Glutamatergic neuron (in vitro differentiated cells): ENCODE measurements around the gene STARD13. TPM values are rescaled to one million over a fixed set of nuclear protein-coding genes. Genes with fewer than 3 reads are reported as not detected.
A peak's percentile ranks its signal among the peaks of the same experiment; 100 is the strongest.
"Not testable (repeated sequence)": the region's sequence is repeated elsewhere in the genome, so short reads cannot be mapped to it uniquely, and the experiment has no call there.

ENCODE experiments used
- DNase-seq: peaks from one replicate; pipeline ENCODE4 v3.0.0; 2022
- H3K27ac Mint-ChIP-seq: one replicate; pipeline ENCODE4 v1.8.0; 2020; ENCODE audit warnings: mild to moderate bottlenecking, mixed read lengths, inconsistent platforms; ENCODE audit not compliant: unreplicated experiment
- H3K27me3 Mint-ChIP-seq: one replicate; pipeline ENCODE4 v1.8.0; 2020; ENCODE audit warnings: mild to moderate bottlenecking, moderate library complexity, mixed read lengths, inconsistent platforms; ENCODE audit not compliant: unreplicated experiment
- H3K36me3 Mint-ChIP-seq: one replicate; pipeline ENCODE4 v1.8.0; 2020; ENCODE audit warnings: mild to moderate bottlenecking, mixed read lengths, inconsistent platforms; ENCODE audit not compliant: unreplicated experiment
- H3K4me1 Mint-ChIP-seq: one replicate; pipeline ENCODE4 v1.8.0; 2020; ENCODE audit warnings: mild to moderate bottlenecking, low read depth, mixed read lengths, inconsistent platforms; ENCODE audit not compliant: unreplicated experiment
- H3K4me3 Mint-ChIP-seq: one replicate; pipeline ENCODE4 v1.8.0; 2020; ENCODE audit warnings: mild to moderate bottlenecking, mixed read lengths, inconsistent platforms; ENCODE audit not compliant: unreplicated experiment
- H3K9me3 Mint-ChIP-seq: one replicate; pipeline ENCODE4 v1.8.0; 2020; ENCODE audit warnings: mild to moderate bottlenecking, moderate library complexity, mixed read lengths, inconsistent platforms; ENCODE audit not compliant: unreplicated experiment
- total RNA-seq: library from RNA; stranded (reverse); fragmentation: NEBNext Ultra II Directional; extraction: Animal tissue kit (Norgen Biotek cat#: 25700); gene quantifications from one replicate; pipeline ENCODE4 v1.2.1, GENCODE V29; 2021; ENCODE audit not compliant: unreplicated experiment
- TF ChIP-seq, protein P1 (sequence below): fragments of 200-600 bp; sonication (generic); IDR thresholded peaks from one replicate; pipeline ENCODE4 v1.5.0; 2021; ENCODE audit not compliant: partially characterized antibody, unreplicated experiment

The STARD13 gene
- total RNA-seq, 1 donor from 2014 or later, result 36.4 TPM

DNA sequence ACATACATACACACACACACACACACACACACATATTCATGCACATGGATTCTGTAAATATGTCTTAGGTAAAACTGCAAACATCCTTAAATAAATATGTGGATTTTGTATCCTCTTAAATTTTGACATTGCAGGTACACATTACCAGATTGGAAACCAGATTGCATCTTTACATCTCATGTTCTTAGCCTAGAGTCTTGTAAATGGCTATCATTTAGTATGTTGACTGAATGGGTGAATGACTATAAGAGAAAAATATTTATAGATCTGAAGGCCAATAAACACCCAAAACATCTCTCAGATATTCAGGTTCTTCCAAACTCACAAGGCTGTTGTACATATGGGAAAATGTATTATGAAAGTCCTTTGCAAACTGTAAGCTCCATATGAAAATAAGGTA, 104.3 kb downstream of the STARD13 start:
- TF ChIP-seq, protein P1, sequence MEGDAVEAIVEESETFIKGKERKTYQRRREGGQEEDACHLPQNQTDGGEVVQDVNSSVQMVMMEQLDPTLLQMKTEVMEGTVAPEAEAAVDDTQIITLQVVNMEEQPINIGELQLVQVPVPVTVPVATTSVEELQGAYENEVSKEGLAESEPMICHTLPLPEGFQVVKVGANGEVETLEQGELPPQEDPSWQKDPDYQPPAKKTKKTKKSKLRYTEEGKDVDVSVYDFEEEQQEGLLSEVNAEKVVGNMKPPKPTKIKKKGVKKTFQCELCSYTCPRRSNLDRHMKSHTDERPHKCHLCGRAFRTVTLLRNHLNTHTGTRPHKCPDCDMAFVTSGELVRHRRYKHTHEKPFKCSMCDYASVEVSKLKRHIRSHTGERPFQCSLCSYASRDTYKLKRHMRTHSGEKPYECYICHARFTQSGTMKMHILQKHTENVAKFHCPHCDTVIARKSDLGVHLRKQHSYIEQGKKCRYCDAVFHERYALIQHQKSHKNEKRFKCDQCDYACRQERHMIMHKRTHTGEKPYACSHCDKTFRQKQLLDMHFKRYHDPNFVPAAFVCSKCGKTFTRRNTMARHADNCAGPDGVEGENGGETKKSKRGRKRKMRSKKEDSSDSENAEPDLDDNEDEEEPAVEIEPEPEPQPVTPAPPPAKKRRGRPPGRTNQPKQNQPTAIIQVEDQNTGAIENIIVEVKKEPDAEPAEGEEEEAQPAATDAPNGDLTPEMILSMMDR, result no peak
- peaks cover 2% of the 10 kb centered on the region for H3K9me3 Mint-ChIP-seq
- no peak overlapping the region for H3K4me3 Mint-ChIP-seq
- H3K27ac Mint-ChIP-seq, result no peak overlapping the region
- no peak for DNase-seq
- H3K27me3 Mint-ChIP-seq, result no peaks in the 10 kb centered on the region
- H3K36me3 Mint-ChIP-seq, result no peaks in the 10 kb centered on the region
- H3K4me1 Mint-ChIP-seq, result peaks cover 44% of the 10 kb centered on the region

DNA sequence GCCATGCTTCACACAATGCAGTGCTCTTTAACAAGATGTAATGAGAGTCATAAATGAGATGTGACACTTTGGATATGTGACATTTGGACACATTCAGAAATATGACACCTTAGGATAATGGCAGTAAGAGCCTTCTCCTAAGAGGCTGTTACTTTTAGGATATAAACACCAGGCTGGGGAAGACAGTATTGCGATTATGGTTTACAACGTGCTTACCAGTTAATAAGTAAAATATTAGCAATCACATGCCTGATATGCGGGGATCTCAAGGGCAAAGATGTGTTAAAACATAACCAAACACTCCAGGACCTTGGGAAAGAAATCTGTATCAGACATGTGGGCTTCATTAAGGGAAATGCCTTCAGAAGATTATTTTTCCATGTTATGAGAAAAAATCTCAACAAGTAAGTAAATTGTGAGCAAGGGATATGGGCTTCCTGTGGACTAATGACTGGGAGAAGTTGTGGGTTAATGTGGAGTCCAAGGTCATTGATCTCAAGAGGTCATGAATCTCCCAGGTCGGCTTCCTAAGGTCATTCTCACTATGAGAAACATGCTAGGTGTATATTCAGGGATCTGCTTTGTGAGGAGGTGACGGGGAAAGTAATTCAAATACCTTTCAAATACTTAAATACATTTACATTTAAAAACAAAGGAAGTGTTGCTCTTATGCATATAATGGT, 105.3 kb downstream of the STARD13 start:
- no peak for DNase-seq
- Mint-ChIP-seq H3K4me1 (peaks cover 44% of the 10 kb centered on the region), H3K27ac (peak overlapping the region; percentile 46)

DNA sequence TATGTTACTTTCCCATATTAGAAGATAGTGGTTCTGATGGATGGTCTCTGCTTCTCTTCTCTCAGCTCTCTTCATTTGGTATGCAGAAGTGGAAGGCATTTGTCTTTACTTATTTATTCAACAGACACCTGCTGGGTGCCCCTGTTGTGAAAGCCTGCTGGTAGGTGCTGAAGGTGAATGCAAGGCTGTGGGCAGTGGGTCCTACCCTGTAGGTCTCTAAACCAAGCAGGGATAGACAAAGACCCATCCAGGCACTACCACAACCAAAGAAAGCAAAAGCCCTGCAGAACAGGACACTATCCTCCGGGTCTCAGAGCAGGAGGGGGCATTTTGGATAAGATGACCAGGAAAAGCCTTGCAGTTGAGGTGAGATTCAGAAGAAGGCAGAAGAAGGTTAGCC, 106.1 kb downstream of the STARD13 start:
- no peak for DNase-seq
- H3K4me3 Mint-ChIP-seq, result no peak overlapping the region
- H3K4me1 Mint-ChIP-seq, result peaks cover 51% of the 10 kb centered on the region
- no peak overlapping the region for H3K27ac Mint-ChIP-seq
- H3K9me3 Mint-ChIP-seq, result peaks cover 3% of the 10 kb centered on the region
- H3K36me3 Mint-ChIP-seq, result no peaks in the 10 kb centered on the region
- TF ChIP-seq, protein P1, result no peak
- H3K27me3 Mint-ChIP-seq, result peaks cover 2% of the 10 kb centered on the region

More for the DNA sequence above, 105.3 kb downstream of the STARD13 start:
- TF ChIP-seq, protein P1, result no peak
- H3K9me3 Mint-ChIP-seq, result no peaks in the 10 kb centered on the region
- H3K27me3 Mint-ChIP-seq, result peaks cover 2% of the 10 kb centered on the region
- H3K36me3 Mint-ChIP-seq, result no peaks in the 10 kb centered on the region
- H3K4me3 Mint-ChIP-seq, result peak overlapping the region; percentile 28

DNA sequence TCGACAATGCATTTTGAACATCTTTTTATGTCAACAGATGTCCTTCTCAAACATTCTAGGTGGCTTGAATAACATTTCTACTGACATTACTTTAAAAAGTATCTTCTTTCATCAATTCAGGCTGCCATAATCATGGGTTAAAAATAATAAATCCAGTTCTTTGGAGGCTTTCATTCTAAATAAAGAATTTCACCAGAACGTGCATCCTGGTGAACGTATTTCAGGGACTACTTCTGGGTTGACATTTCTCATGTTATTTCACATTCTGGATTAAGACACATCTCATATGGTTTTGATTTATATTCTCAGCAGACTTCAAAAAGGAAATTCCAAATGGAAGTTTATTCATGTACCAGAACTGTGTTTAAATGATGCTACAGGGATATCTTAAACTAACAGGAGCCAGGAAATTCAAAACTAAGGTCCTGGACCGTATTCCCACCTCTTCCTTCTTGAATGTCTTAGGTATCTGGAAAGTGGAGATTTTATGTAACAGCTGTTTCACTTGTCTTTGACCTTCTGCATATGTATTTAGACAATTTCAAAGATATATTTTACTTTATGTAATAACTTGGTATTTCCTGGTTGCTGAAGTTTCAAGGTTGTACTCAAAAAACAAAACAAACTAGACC, 107.2 kb downstream of the STARD13 start:
- TF ChIP-seq, protein P1, result no peak
- no peak for DNase-seq
- no peak overlapping the region for H3K4me3 Mint-ChIP-seq
- no peaks in the 10 kb centered on the region for H3K36me3 Mint-ChIP-seq
- H3K4me1 Mint-ChIP-seq, result peaks cover 48% of the 10 kb centered on the region
- H3K9me3 Mint-ChIP-seq, result peaks cover 3% of the 10 kb centered on the region
- peaks cover 2% of the 10 kb centered on the region for H3K27me3 Mint-ChIP-seq
- no peak overlapping the region for H3K27ac Mint-ChIP-seq

DNA sequence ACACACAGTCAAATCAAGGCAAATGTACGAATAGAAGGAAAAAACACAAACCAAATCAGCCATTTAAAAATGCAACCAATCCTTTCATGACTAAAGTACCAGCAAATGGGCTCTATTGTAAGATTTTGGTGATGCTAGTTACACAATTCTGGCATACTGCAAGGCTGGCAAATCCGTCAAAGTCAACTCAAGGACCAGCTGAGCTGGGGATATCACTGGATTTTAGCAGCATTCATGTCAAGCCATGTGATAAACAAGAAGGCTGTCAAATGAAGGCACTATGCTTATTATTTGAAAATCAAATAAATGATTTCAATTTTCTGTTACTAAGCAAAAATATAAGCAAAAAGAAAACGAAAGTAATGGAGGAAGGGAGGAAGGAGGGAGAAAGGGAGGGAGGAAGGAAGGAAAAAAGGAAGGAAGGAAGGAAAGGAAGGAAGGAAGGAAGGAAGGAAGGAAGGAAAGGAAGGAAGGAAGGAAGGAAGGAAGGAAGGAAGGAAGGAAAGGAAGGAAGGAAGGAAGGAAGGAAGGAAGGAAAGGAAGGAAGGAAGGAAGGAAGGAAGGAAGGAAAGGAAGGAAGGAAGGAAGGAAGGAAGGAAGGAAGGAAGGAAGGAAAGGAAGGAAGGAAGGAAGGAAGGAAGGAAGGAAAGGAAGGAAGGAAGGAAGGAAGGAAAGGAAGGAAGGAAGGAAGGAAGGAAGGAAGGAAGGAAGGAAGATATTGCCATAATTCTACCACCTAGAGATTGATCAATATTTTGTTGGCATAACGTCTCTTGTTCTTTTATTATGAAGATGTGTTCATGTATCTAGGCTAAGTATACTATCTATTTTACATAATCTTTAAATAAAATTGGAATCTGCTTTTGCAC, 108.0 kb downstream of the STARD13 start:
- peaks cover 43% of the 10 kb centered on the region for H3K4me1 Mint-ChIP-seq
- H3K27ac Mint-ChIP-seq, H3K36me3 Mint-ChIP-seq, H3K4me3 Mint-ChIP-seq, DNase-seq, H3K9me3 Mint-ChIP-seq, H3K27me3 Mint-ChIP-seq: not testable (repeated sequence)
